ENCODE data around the gene ZFHX3. TPM values are rescaled to one million over a fixed set of nuclear protein-coding genes. Genes with fewer than 3 reads are reported as not detected.

The ZFHX3 gene
- total and polyA plus RNA-seq, 10 of the 15 experiments (the other 5 are each of a cell fraction or from before 2014, with no cell fraction given) = 0.68 to 8.6 (median 2.0) TPM

- TF ChIP-seq CTCF (IDR thresholded peaks at IDR 0.05 in 2 of 3, conservative IDR thresholded peaks at IDR 0.05 in 1 of 3; ENCODE audit: control insufficient read depth in 2 of 3, extremely low read depth in 1 of 3, insufficient read depth in 1 of 3, low read depth in 3 of 3, low read length in 3 of 3) = no peak
- TF ChIP-seq NFYB (IDR thresholded peaks at IDR 0.05; ENCODE audit: insufficient read depth, low read depth, low read length) = no peak
- TF ChIP-seq WRNIP1 (IDR thresholded peaks at IDR 0.05; ENCODE audit: borderline replicate concordance, low read depth, low read length) = no peak
- no peak for TF ChIP-seq JUNB (IDR thresholded peaks at IDR 0.05)
Observed at GRCh38 chr16:72923757-72924156, 124.2 kb downstream of the ZFHX3 start (continued).

- TF ChIP-seq POLR2AphosphoS2 (IDR thresholded peaks at IDR 0.05; ENCODE audit: low read depth, low read length) (no peak), ETV6 (conservative IDR thresholded peaks at IDR 0.05 in 1 of 2, IDR thresholded peaks at IDR 0.05 in 1 of 2; ENCODE audit: borderline replicate concordance in 1 of 2, low read depth in 1 of 2) (no peak), SUZ12 (IDR thresholded peaks at IDR 0.05; ENCODE audit: unreplicated experiment) (no peak), CEBPB (IDR thresholded peaks at IDR 0.05; ENCODE audit: borderline replicate concordance in 1 of 2, low read depth in 2 of 2, low read length in 2 of 2) (no peak), TCF12 (IDR thresholded peaks at IDR 0.05; ENCODE audit: low read depth, low read length) (no peak), PKNOX1 (IDR thresholded peaks at IDR 0.05) (no peak), NFXL1 (IDR thresholded peaks at IDR 0.05; ENCODE audit: borderline replicate concordance) (no peak), MTA2 (IDR thresholded peaks at IDR 0.05; ENCODE audit: low read depth) (no peak), HDAC6 (IDR thresholded peaks at IDR 0.05; ENCODE audit: unreplicated experiment) (no peak)
- Histone ChIP-seq H3K27me3 (replicated peaks in 1 of 2; ENCODE audit: control insufficient read depth in 2 of 2, insufficient read depth in 2 of 2, low read length in 1 of 2) (no peaks in the 10 kb centered on the region), H3K36me3 (ENCODE audit: control insufficient read depth in 2 of 2, insufficient read depth in 2 of 2, low read length in 1 of 2) (no peaks in the 10 kb centered on the region), H3K79me2 (ENCODE audit: control insufficient read depth, insufficient read depth, low read length) (no peaks in the 10 kb centered on the region), H3K27ac (ENCODE audit: control insufficient read depth, insufficient read depth) (no peak overlapping the region), H2AFZ (ENCODE audit: control insufficient read depth, low read depth, low read length) (no peak overlapping the region), H3K4me1 (ENCODE audit: control insufficient read depth, insufficient read depth, low read length) (no peaks in the 10 kb centered on the region), H3K4me2 (ENCODE audit: control insufficient read depth, insufficient read depth) (no peak overlapping the region), H3K9ac (ENCODE audit: control insufficient read depth, insufficient read depth, low read length) (no peak overlapping the region), H3K4me3 (no peak overlapping the region), H3K9me3 (replicated peaks; ENCODE audit: control insufficient read depth, insufficient read depth, low read length) (no peaks in the 10 kb centered on the region), H4K20me1 (ENCODE audit: control insufficient read depth, insufficient read depth) (no peaks in the 10 kb centered on the region)
- no peak for FAIRE-seq
- intact Hi-C loops (cut with micrococcal nuclease; ENCODE audit: unreplicated experiment) (no loop called here), in situ Hi-C loops (cut with MboI) (no loop called here)
- RAD21 ChIA-PET (ENCODE audit: unreplicated experiment) = interaction anchor here (1.1 kb wide), 1 partner anchor 13 kb away, joined by 3 read pairs; no protein-coding TSS in a partner anchor
- POLR2A ChIA-PET = no interaction called here
- CTCF ChIA-PET = no interaction called here
- no TSS peak for BruUV-seq (replicated peaks)
- no peak for ATAC-seq
- 100% methylated on average over 3 of the region's 3 CpGs for WGBS (ENCODE audit: insufficient coverage, insufficient replicate concordance, low lambda C conversion rate, missing lambda C conversion rate)
- no peak for DNase-seq (ENCODE audit: low read depth, low spot score)
- SMC1A ChIA-PET (ENCODE audit: uncharacterized antibody, unreplicated experiment) = no interaction called here
Observed at GRCh38 chr16:72922714-72923113, 125.2 kb downstream of the ZFHX3 start.
